ENCODE measurements around the gene SDHC.

DNA sequence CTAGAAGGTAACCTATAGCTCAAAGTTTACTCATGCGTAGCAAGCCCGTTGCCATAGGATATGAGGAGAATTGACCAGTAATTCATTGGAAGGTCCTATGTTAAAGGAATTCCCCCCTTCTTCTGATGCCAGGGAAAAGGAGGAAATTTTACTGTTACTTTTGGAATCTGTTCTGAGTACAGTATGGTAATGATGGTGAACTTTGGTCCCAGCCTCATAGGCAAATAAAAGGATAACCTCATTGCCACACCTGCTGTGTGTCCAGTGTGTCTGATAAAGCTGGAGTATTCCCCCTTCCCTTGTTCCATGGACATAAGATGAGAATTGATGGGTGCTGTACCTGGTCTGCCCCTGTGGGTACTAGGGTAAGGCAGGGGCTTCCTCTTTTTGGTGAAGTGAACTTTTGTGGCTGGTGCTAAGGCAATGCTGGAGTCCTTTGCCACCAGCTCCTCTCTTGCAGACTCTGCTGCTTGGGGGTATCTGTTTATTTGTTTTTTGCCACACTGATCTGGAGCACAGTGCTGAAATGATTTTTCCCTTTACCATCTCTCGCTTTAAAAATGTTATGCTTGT, 26.6 kb upstream of the SDHC start:
- TF ChIP-seq, protein P1, sequence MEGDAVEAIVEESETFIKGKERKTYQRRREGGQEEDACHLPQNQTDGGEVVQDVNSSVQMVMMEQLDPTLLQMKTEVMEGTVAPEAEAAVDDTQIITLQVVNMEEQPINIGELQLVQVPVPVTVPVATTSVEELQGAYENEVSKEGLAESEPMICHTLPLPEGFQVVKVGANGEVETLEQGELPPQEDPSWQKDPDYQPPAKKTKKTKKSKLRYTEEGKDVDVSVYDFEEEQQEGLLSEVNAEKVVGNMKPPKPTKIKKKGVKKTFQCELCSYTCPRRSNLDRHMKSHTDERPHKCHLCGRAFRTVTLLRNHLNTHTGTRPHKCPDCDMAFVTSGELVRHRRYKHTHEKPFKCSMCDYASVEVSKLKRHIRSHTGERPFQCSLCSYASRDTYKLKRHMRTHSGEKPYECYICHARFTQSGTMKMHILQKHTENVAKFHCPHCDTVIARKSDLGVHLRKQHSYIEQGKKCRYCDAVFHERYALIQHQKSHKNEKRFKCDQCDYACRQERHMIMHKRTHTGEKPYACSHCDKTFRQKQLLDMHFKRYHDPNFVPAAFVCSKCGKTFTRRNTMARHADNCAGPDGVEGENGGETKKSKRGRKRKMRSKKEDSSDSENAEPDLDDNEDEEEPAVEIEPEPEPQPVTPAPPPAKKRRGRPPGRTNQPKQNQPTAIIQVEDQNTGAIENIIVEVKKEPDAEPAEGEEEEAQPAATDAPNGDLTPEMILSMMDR (IDR thresholded peaks at IDR 0.05), result no peak
- no peak for TF ChIP-seq TAF1 (IDR thresholded peaks at IDR 0.05; ENCODE audit: borderline replicate concordance, low read depth, low read length)
- TF ChIP-seq EP300 (IDR thresholded peaks at IDR 0.05; ENCODE audit: borderline replicate concordance in 1 of 2, low read depth in 1 of 2, low read length in 1 of 2), result no peak
- TF ChIP-seq RFX5 (IDR thresholded peaks at IDR 0.05; ENCODE audit: low read length), result no peak
- TF ChIP-seq EZH2phosphoT487 (IDR thresholded peaks at IDR 0.05; ENCODE audit: borderline replicate concordance, low read depth), result no peak
- TF ChIP-seq SIN3A (IDR thresholded peaks at IDR 0.05; ENCODE audit: borderline replicate concordance, low read depth, low read length), result no peak
- no peak for TF ChIP-seq POLR2AphosphoS5 (IDR thresholded peaks at IDR 0.05; ENCODE audit: low read depth, low read length)
- TF ChIP-seq FOXJ3 (CRISPR knock-in tag; IDR thresholded peaks at IDR 0.05), result no peak

Data from SK-N-SH (cell line).